Limb (tissue), 2 donors: ENCODE results near the gene CYB5R3.
"Not testable (repeated sequence)": the region's sequence is repeated elsewhere in the genome, so short reads cannot be mapped to it uniquely, and the experiment has no call there.

Source experiments
- DNase-seq, 2 donors: peaks; one replicate each; pipeline ENCODE4 v3.0.0-alpha.2; 2016; ENCODE audit errors: extremely low spot score in 2 of 2

The CYB5R3 gene

DNA sequence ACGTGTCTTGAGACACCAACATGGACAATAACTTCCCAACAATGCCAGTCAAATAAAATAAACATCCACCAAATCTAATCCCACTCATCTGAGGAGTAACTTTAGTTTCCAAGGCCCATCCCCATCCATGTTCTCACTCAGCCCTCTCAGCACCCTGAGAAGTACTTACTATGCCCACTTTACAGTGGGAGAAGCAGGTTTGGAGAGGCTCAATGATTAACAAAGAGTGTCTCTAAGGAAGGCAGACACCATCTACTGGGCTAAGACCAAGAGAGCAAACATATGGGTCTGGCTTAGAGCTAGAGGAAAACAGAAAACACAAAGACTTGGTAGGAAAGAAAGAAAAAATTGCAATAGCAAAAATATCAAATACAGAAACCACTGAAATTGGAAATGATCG lies 45.8 kb downstream of the CYB5R3 start:
- DNase-seq: no peak

DNA sequence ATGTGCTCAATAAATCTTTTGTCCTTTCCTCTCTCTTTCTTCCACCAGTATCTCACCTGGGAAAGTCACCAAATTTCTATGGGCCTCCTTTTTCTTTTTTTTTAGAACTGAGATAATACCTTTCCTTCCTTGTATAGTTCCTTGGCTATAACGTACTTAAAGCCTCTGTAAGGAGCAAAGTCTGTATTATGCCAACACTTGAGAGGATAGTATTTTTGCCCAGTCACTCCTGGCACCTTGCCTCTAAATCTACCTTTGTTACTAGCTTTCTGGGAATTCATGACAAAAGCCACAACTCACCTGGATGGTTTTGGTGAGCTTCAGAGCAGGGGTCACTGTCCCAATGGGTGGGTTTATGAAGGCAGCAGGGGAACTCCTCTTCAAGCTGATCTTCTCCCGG lies 46.7 kb downstream of the CYB5R3 start:
- DNase-seq: no peak

DNA sequence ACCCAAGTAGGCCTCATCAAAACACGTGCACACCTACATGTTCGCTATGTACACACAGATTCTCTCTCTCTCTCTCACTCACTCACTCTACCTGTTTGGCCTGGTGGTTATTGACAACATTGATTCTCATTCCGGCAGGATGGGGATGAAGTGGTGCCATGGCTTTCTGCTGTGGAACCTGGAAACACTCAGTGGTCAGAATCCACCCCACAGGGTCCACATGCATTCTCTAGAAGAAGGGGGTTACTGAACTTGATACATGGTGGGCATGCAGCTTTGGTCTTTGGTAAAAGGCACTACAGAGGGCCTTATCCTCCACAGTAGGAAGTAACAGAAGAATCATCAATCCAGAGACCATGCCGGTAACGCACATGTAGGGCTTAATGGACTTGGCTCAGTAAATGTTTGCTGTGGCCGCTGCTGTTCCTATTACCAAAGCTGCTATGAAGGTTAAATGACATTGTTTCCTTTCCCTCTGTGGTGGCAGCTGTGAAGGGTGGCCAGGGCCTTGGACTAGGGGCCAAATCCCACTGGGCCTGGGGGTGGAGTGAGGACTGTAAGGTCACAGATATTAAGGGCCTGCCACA lies 47.2 kb downstream of the CYB5R3 start:
- DNase-seq: no peak

- no peak for DNase-seq
Measured at GRCh38 chr22:42596863-42597530, 52.2 kb downstream of the CYB5R3 start.

DNA sequence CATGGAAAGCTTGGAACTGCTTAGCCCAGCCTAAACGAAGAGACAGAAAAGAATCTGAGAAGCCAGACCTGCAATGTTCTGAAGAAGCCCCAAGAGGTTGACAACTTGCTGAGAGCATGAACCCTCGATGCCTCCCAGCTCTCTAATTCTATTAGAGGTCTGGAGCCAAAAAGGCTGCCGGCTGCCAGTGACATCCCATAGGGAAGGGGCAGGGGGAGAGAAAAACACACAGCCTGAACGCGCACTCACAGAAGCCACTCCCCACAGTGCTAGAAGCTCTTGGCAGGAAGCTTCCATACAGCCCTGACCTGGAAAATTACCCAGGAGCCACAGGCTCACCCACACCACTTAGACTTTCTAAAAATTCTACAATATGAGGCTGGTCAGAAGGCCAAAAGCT lies 52.9 kb downstream of the CYB5R3 start:
- DNase-seq: peak in 1 of 2 donors; percentile 40

DNA sequence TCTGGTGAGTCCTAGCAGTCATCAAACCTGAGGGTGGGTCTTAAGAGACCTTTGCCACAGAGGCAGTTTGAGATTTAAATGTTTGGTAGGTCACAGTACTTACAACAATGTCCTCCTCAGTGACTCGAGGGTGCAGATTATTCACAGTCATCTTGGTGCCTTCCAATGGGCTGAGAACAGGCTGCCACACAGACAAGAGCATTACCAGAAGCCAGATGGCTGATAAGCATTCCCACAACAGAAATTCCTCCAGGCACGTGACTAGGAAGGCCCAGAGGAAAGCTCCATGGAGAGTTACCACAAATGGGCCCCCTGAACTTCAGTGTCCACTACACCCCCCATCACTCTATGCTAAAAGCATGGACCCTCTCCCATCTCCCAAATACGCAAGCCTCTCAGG lies 53.8 kb downstream of the CYB5R3 start:
- no peak for DNase-seq

DNA sequence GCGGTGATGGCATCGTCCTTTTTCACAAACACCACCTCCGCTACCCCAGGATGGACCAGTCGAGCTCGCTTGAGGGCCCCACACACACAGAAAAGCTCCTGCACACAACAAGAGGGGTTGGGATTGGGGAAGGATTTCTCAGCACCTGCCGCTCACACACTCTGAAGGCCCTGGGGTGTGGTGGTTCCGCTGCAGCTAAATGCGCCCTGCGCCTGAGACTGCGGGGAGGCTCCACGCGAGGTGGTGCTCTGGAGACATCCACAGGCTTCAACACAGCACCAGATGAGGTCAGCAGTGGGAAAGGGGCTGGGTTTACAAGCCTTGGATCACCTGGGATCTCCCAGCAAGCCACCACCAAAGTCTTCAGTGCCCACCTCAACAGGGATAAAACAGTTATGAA lies 57.2 kb downstream of the CYB5R3 start:
- no peak for DNase-seq

DNA sequence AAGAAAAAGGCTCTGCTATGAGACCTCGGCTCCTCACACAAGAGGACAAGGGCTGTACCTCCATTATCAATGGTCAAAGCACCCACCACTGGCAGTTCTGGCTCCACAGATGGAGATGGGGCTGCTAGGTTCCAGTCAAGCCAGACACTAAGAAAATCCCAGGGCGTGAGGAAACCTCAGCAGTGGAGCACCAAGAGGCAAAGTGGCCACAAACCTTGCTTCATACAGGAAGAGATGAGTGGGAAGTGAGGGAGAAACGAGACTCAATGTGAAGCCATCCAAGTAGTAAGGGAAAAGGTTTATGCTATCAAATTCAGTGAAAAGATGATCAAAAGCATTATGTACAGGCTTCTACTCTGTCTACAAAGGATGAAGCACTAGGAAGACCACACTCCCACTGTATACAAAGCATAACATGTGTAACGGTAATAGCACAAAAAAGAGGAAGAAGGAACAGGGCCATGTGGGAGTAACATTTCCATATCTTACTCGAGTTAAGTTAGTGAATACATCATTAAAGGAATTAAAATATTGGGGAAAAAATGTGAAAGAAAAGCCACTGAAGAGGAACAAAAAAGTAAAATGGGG lies 61.5 kb downstream of the CYB5R3 start:
- no peak for DNase-seq

DNA sequence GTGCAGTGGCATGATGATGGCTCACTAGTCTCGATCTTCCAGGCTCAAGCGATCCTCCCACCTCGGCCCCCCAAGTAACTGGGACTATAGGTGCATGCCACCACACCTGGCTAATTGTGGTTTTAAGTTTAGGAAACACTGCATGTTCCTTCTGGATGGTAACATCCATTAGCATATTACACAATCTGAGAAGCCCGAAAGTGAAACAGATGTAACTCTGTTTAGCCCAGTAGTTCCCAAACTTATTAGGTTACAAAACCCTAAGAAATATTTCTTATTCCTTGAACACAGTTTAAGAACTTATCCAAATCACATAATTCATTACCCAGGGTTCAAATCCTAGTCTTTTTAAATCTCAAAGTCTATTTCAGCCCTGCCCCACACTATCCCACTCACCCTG lies 62.8 kb downstream of the CYB5R3 start:
- DNase-seq: no peak

DNA sequence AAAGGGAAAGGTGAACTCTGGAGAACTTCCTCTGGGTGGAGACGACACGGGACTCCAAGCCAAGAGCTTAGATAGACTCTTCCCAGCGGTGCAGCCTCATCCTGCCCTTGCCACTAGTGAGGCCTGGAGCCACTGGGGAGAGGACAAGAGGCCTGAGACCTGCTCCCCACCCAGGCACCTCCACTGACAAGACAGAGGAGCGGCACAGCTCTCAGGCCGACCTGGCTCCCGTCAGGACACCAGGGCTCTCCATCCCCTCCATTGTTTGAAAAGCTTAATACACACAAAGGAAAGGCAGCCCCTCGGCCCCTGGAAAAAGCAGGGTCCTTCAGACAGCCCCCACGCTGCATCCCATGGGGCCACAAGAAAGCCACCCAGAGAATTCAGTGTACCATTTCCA lies 64.1 kb downstream of the CYB5R3 start:
- no peak for DNase-seq

- no peak for DNase-seq
Measured at GRCh38 chr22:42584364-42584940, 64.7 kb downstream of the CYB5R3 start.

GRCh38 chr22:42582987-42583386 lies 66.2 kb downstream of the CYB5R3 start:
- no peak for DNase-seq

DNA sequence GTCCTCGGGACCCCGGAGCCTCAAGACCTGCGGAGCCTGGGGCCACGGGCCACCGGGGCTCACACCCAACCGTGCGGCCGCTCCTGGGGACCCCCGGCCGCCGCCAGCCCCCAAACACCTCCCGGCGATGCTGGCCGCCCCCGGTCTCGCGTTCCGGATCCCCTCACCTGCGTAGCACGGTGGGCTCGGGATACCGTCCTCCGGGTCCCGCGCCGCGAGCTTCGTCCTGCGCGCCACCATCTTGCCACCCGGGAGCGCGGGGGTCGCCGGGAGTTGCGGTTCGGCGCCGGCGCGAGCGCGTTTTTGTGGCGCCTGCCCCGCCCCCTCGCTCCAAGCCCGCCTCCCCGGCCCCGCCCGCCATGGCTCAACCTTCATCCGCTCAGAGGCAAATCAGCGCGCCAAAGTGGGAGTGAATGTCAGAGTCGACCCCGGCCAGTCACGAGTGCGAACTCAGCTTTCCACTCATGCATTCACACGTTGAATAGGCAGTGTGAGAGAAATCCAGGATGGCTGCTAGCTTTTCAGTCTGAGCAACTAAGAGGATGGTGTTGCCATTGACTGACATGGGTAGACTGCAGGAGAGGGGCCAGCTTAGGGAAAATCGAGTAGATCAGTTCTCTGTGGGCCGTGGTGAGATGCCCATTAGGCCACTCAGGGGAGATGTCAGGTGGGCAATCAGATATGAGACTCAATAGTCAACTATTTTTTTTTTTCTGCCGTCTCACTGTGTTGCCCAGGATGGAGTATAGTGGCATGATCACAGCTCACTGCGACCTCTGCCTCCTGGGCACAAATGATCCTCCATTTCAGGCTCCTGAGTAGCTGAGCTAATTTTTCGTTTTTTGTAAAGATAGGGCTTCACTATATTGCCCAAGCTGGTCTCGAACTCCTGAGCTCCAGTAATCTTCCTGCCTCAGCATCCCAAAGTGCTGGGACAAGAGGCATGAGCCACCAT lies 67.2 kb downstream of the CYB5R3 start:
- DNase-seq: peak; percentile 82 to 90

GRCh38 chr22:42581194-42581761 lies 67.9 kb downstream of the CYB5R3 start:
- DNase-seq: not testable (repeated sequence)

DNA sequence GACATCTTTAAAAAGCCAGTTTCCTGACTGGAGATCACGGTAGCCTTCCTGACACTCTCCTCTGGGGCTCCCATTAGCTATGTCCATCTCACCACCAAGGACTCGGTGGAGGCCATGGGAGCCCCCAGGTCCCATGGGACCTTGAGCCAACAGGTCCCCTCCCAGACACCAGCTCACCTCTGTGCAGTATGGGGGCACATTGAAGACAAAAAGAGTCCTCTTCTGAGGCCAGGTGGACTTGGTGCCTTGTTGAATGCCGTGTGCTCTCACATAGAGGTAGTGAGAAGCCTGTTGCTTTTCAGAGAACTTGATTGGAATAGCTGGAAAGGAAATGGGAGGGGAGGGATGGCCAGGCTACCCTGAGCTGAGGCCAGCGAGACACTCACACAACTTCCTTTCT lies 69.2 kb downstream of the CYB5R3 start:
- not testable (repeated sequence) for DNase-seq

DNA sequence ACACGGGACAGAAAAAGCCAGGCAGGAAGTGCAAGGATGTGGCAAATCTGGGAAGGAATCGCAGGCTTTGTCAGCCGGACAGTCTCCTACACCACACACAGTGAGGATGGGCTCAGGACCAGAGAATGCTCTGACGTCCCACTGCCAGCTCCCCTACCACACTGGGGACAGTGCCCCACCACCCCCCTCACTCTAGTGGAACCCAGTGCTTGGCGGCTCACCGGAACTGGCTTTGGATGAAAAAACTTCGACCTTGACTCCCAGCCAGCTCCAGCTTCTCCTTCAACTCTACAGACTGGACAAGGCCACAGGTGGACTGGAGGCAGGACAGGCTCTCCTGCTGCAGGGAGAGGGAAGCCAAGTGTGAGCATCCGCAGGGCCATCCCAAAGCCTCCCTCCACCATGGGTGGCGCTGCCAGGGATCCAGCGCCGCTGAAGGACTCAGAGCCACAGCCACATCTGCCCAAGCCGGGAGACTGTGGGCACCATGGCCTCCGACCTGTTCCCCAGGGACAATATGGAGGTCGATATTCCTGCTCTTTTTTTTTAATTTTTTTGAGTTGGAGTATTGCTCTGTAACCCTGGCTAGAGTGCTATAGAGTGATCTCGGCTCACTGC lies 71.5 kb downstream of the CYB5R3 start:
- DNase-seq: no peak

GRCh38 chr22:42577141-42577540 lies 72.1 kb downstream of the CYB5R3 start:
- DNase-seq: not testable (repeated sequence)

GRCh38 chr22:42575996-42576574 lies 73.1 kb downstream of the CYB5R3 start:
- not testable (repeated sequence) for DNase-seq

DNA sequence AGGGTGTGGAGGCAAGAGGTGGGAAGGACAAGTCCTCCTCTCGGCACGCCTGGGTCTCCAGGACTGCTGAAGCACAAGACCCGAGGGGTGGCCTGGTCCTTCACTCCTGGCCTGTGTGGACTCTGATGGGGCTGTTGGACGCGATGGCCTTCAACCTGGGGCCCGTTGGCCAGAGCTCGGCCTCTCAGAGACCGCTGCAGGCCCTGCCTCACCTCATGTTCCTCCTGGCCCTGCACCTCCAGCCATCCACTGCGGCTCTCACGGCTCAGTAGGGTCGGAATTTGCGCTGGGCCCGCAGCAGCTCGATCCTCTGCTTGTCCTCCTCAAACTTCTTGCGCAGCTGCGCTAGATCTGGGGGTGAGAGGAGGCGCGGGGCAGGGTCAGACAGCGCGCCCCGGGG lies 74.7 kb downstream of the CYB5R3 start:
- DNase-seq: not testable (repeated sequence)

DNA sequence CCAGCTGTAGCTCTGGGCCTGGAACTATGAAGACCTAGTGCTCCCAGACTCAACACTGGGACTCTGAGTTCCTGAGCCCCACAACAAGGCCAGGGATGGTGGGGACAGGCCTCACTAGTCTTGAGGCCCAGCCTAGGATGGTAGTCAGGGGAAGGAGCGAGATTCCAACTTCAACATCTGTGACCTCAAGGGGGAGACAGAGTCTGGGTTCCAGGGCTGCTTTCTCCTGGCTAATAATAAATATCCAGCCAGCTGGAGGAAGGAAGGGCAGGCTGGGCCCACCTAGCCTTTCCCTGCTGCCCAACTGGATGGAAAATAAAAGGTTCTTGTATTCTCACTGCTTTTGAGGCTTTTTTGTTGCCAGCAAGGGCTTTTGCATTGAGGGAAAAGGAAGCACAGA lies 75.1 kb downstream of the CYB5R3 start:
- not testable (repeated sequence) for DNase-seq
